T-helper 2 cell treated with Interferon-gamma antibody and Interleukin-4, amounts not matched to agents 5 μg/mL and 100 μg/mL, for 36 hours (primary cell): ENCODE measurements around the gene COMMD4.
"Not testable (repeated sequence)": the region's sequence is repeated elsewhere in the genome, so short reads cannot be mapped to it uniquely, and the experiment has no call there.

Source experiments
- DNase-seq: peaks from one replicate; pipeline ENCODE4 v3.0.0; 2021; ENCODE audit warnings: low spot score
- H3K27ac Mint-ChIP-seq: one replicate; pipeline ENCODE4 v1.8.0; 2021; ENCODE audit warnings: mild to moderate bottlenecking, mixed read lengths
- H3K27me3 Mint-ChIP-seq: one replicate; pipeline ENCODE4 v1.8.0; 2021; ENCODE audit warnings: low read depth, mixed read lengths
- H3K36me3 Mint-ChIP-seq: one replicate; pipeline ENCODE4 v1.8.0; 2021; ENCODE audit warnings: low read depth, mixed read lengths
- H3K4me1 Mint-ChIP-seq: one replicate; pipeline ENCODE4 v1.8.0; 2021; ENCODE audit warnings: low read depth, mixed read lengths
- H3K4me3 Mint-ChIP-seq: one replicate; pipeline ENCODE4 v1.8.0; 2022; ENCODE audit warnings: mild to moderate bottlenecking, moderate library complexity, mixed read lengths
- H3K9me3 Mint-ChIP-seq: one replicate; pipeline ENCODE4 v1.8.0; 2021; ENCODE audit warnings: mixed read lengths

COMMD4 gene

GRCh38 chr15:75343953-75344352 lies 8.1 kb downstream of the COMMD4 start:
- H3K4me3 Mint-ChIP-seq, H3K4me1 Mint-ChIP-seq, DNase-seq, H3K36me3 Mint-ChIP-seq, H3K9me3 Mint-ChIP-seq, H3K27ac Mint-ChIP-seq: not testable (repeated sequence)
- H3K27me3 Mint-ChIP-seq: peaks cover 27% of the 10 kb centered on the region

GRCh38 chr15:75346796-75347221 lies 10.9 kb downstream of the COMMD4 start, which contains the start of gene NEIL1:
NEIL1 (plus strand) TSS chr15:75347039; CDS start chr15:75348906, 1,867 bp downstream.
- no peak for DNase-seq
- H3K27ac Mint-ChIP-seq: peak within 1 kb of the TSS; percentile 26
- H3K4me3 Mint-ChIP-seq: peak within 1 kb of the TSS; percentile 75
- peaks cover 23% of the 10 kb centered on the region for H3K36me3 Mint-ChIP-seq
- peaks cover 31% of the 10 kb centered on the region for H3K27me3 Mint-ChIP-seq
- H3K4me1 Mint-ChIP-seq: peaks cover 14% of the 10 kb centered on the region
- H3K9me3 Mint-ChIP-seq: peaks cover 18% of the 10 kb centered on the region

GRCh38 chr15:75347222-75348033 lies 11.6 kb downstream of the COMMD4 start:
- peaks cover 31% of the 10 kb centered on the region for H3K27me3 Mint-ChIP-seq

GRCh38 chr15:75348034-75348561 lies 12.2 kb downstream of the COMMD4 start:
- Mint-ChIP-seq H3K36me3 (peaks cover 23% of the 10 kb centered on the region), H3K9me3 (peaks cover 18% of the 10 kb centered on the region), H3K27ac (peak overlapping the region; percentile 55), H3K27me3 (peaks cover 31% of the 10 kb centered on the region), H3K4me1 (peaks cover 14% of the 10 kb centered on the region), H3K4me3 (peak overlapping the region; percentile 21)
- DNase-seq: no peak

More at GRCh38 chr15:75347222-75348033, 11.6 kb downstream of the COMMD4 start:
- DNase-seq: no peak
- peaks cover 23% of the 10 kb centered on the region for H3K36me3 Mint-ChIP-seq
- H3K4me1 Mint-ChIP-seq: peaks cover 14% of the 10 kb centered on the region
- peaks cover 18% of the 10 kb centered on the region for H3K9me3 Mint-ChIP-seq
- H3K27ac Mint-ChIP-seq: peak overlapping the region; percentile 26
- H3K4me3 Mint-ChIP-seq: peak overlapping the region; percentile 75

- Mint-ChIP-seq H3K9me3 (peaks cover 18% of the 10 kb centered on the region), H3K4me1 (peaks cover 14% of the 10 kb centered on the region), H3K27me3 (peaks cover 31% of the 10 kb centered on the region), H3K4me3 (peak overlapping the region; percentile 21), H3K27ac (peak overlapping the region; percentile 55), H3K36me3 (peaks cover 23% of the 10 kb centered on the region)
- no peak for DNase-seq
Observed at GRCh38 chr15:75348562-75349350, 12.9 kb downstream of the COMMD4 start.

- not testable (repeated sequence) for DNase-seq, H3K27ac Mint-ChIP-seq, H3K4me3 Mint-ChIP-seq
- peaks cover 18% of the 10 kb centered on the region for H3K9me3 Mint-ChIP-seq
- H3K27me3 Mint-ChIP-seq: peaks cover 31% of the 10 kb centered on the region
- H3K36me3 Mint-ChIP-seq: peaks cover 23% of the 10 kb centered on the region
- H3K4me1 Mint-ChIP-seq: peaks cover 14% of the 10 kb centered on the region
Observed at GRCh38 chr15:75349351-75349669, 13.4 kb downstream of the COMMD4 start.

GRCh38 chr15:75349851-75350588 lies 14.2 kb downstream of the COMMD4 start:
- DNase-seq: peak; percentile 63
- Mint-ChIP-seq H3K27ac (peak overlapping the region; percentile 94), H3K4me3 (peak overlapping the region; percentile 60), H3K4me1 (peaks cover 14% of the 10 kb centered on the region), H3K36me3 (peaks cover 23% of the 10 kb centered on the region), H3K27me3 (peaks cover 28% of the 10 kb centered on the region), H3K9me3 (peaks cover 18% of the 10 kb centered on the region)

- H3K27ac Mint-ChIP-seq: peak overlapping the region; percentile 94
- H3K4me1 Mint-ChIP-seq: peaks cover 14% of the 10 kb centered on the region
- peaks cover 23% of the 10 kb centered on the region for H3K36me3 Mint-ChIP-seq
- peaks cover 22% of the 10 kb centered on the region for H3K27me3 Mint-ChIP-seq
- H3K4me3 Mint-ChIP-seq: no peak overlapping the region
- peaks cover 18% of the 10 kb centered on the region for H3K9me3 Mint-ChIP-seq
- no peak for DNase-seq
Observed at GRCh38 chr15:75350601-75351361, 14.9 kb downstream of the COMMD4 start.

GRCh38 chr15:75352186-75353080 lies 16.6 kb downstream of the COMMD4 start:
- Mint-ChIP-seq H3K27me3 (peaks cover 8% of the 10 kb centered on the region), H3K9me3 (peaks cover 18% of the 10 kb centered on the region), H3K4me3 (no peak overlapping the region), H3K36me3 (peaks cover 20% of the 10 kb centered on the region), H3K4me1 (peaks cover 10% of the 10 kb centered on the region), H3K27ac (no peak overlapping the region)
- DNase-seq: no peak

GRCh38 chr15:75353604-75354003 lies 17.7 kb downstream of the COMMD4 start:
- H3K27me3 Mint-ChIP-seq: peaks cover 4% of the 10 kb centered on the region
- H3K36me3 Mint-ChIP-seq: peaks cover 18% of the 10 kb centered on the region

GRCh38 chr15:75354454-75354853 lies 18.6 kb downstream of the COMMD4 start:
- H3K9me3 Mint-ChIP-seq: peaks cover 15% of the 10 kb centered on the region
- H3K36me3 Mint-ChIP-seq: peaks cover 18% of the 10 kb centered on the region
- no peak overlapping the region for H3K4me3 Mint-ChIP-seq
- H3K4me1 Mint-ChIP-seq: peaks cover 9% of the 10 kb centered on the region
- H3K27me3 Mint-ChIP-seq: peaks cover 4% of the 10 kb centered on the region
- DNase-seq: no peak
- no peak overlapping the region for H3K27ac Mint-ChIP-seq

More at GRCh38 chr15:75353604-75354003, 17.7 kb downstream of the COMMD4 start:
- no peak for DNase-seq
- H3K4me3 Mint-ChIP-seq: no peak overlapping the region
- H3K4me1 Mint-ChIP-seq: peaks cover 9% of the 10 kb centered on the region
- no peak overlapping the region for H3K27ac Mint-ChIP-seq
- peaks cover 18% of the 10 kb centered on the region for H3K9me3 Mint-ChIP-seq

GRCh38 chr15:75355369-75355768 lies 19.5 kb downstream of the COMMD4 start:
- Mint-ChIP-seq H3K27ac (no peak overlapping the region), H3K4me3 (no peak overlapping the region), H3K4me1 (peaks cover under 1% of the 10 kb centered on the region)

More at GRCh38 chr15:75355369-75355768, 19.5 kb downstream of the COMMD4 start:
- peaks cover 6% of the 10 kb centered on the region for H3K9me3 Mint-ChIP-seq
- peaks cover 11% of the 10 kb centered on the region for H3K36me3 Mint-ChIP-seq
- H3K27me3 Mint-ChIP-seq: no peaks in the 10 kb centered on the region
- no peak for DNase-seq
